ENCODE data around the gene HS2ST1.

GRCh38 chr1:87148661-87149060, 234.2 kb downstream of the HS2ST1 start:
- TF ChIP-seq CTCF (IDR thresholded peaks at IDR 0.05) (no peak), POLR2A (IDR thresholded peaks at IDR 0.05) (no peak), POLR2AphosphoS5 (IDR thresholded peaks at IDR 0.05) (no peak)

Measured in upper lobe of left lung (tissue), 4 donors.